ENCODE results near the gene LHX1.

LHX1 gene

DNA sequence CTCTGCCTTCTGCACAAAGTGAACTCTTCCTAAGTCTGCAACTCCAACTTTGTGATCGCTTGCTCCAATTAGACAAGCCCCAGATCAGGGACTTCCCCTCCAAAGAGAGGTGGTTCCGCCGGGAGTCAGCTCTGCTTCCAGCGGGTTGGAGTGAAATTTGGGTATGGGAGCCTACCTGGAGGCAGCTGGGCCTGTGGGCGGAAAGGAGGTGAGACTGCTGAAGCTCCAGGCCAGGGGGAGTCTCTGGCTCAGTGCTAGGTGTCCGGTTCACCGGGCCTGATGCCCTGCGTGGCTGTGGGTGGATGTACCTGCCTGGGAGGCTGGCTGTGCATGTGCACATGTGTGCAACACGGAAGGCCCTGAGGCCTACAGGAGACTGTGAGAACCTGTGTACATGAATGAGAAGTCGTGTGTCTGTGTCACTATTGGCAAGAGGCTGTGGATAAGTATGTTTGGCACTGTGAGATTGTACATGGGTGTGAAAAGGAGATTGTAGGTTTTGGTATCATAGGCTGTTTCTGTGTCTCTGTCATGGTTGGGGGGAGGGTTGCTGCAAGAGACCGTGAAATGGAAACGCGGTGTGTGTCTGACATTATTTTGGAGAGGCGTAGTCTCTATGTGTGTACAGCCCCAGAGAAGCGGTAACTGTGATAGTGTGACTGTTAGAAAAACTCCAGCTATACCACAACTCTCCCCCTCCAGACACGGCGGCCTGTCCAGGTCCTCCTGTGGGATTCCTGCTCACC lies 4.2 kb downstream of the LHX1 start:
- ChIA-PET CTCF (no interaction called here), POLR2A (no interaction called here)
- no peak overlapping the region for H3K4me3 ChIP-seq (ENCODE audit: low read depth, low read length)
- DNase-seq (ENCODE audit: low read depth, low spot score): no peak
- TF ChIP-seq, protein P1, sequence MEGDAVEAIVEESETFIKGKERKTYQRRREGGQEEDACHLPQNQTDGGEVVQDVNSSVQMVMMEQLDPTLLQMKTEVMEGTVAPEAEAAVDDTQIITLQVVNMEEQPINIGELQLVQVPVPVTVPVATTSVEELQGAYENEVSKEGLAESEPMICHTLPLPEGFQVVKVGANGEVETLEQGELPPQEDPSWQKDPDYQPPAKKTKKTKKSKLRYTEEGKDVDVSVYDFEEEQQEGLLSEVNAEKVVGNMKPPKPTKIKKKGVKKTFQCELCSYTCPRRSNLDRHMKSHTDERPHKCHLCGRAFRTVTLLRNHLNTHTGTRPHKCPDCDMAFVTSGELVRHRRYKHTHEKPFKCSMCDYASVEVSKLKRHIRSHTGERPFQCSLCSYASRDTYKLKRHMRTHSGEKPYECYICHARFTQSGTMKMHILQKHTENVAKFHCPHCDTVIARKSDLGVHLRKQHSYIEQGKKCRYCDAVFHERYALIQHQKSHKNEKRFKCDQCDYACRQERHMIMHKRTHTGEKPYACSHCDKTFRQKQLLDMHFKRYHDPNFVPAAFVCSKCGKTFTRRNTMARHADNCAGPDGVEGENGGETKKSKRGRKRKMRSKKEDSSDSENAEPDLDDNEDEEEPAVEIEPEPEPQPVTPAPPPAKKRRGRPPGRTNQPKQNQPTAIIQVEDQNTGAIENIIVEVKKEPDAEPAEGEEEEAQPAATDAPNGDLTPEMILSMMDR (IDR thresholded peaks at IDR 0.05; ENCODE audit: insufficient read depth, low read length, missing control alignments): no peak

DNA sequence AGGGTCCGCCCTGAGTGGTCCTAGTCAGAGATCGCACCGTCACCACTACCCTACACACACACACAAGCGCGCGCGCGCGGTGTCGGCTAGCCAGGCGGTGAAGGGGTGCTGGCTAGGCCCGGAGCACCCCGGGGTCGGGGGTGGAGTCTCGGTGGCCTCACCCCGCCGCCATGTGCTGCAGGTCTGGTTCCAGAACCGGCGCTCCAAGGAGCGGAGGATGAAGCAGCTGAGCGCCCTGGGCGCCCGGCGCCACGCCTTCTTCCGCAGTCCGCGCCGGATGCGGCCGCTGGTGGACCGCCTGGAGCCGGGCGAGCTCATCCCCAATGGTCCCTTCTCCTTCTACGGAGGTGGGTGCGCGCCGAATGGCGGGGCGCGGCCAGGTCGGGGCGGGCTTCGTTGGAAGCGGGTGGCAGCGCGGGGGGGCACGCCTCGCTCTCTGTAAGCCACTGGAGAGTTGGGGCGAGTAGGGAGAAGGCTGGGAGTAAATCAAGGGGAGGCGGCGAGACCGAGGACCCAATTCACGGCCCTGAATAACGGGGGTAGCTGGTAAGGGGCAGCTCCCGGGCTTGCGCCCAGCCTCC lies 4.8 kb downstream of the LHX1 start:
- TF ChIP-seq, protein P1 (IDR thresholded peaks at IDR 0.05; ENCODE audit: insufficient read depth, low read length, missing control alignments): no peak
- CTCF ChIA-PET: no interaction called here
- POLR2A ChIA-PET: no interaction called here
- no peak for DNase-seq (ENCODE audit: low read depth, low spot score)
- no peak overlapping the region for H3K4me3 ChIP-seq (ENCODE audit: low read depth, low read length)

DNA sequence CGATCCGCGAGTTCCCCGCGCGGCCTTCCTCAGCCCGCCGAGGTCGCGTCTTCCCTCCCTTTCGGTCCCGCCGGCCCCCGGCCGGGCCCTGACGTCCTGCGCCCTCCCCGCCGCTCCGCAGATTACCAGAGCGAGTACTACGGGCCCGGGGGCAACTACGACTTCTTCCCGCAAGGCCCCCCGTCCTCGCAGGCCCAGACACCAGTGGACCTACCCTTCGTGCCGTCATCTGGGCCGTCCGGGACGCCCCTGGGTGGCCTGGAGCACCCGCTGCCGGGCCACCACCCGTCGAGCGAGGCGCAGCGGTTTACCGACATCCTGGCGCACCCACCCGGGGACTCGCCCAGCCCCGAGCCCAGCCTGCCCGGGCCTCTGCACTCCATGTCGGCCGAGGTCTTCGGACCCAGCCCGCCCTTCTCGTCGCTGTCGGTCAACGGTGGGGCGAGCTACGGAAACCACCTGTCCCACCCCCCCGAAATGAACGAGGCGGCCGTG lies 5.4 kb downstream of the LHX1 start:
- POLR2A ChIA-PET: no interaction called here
- DNase-seq (ENCODE audit: low read depth, low spot score): no peak

DNA sequence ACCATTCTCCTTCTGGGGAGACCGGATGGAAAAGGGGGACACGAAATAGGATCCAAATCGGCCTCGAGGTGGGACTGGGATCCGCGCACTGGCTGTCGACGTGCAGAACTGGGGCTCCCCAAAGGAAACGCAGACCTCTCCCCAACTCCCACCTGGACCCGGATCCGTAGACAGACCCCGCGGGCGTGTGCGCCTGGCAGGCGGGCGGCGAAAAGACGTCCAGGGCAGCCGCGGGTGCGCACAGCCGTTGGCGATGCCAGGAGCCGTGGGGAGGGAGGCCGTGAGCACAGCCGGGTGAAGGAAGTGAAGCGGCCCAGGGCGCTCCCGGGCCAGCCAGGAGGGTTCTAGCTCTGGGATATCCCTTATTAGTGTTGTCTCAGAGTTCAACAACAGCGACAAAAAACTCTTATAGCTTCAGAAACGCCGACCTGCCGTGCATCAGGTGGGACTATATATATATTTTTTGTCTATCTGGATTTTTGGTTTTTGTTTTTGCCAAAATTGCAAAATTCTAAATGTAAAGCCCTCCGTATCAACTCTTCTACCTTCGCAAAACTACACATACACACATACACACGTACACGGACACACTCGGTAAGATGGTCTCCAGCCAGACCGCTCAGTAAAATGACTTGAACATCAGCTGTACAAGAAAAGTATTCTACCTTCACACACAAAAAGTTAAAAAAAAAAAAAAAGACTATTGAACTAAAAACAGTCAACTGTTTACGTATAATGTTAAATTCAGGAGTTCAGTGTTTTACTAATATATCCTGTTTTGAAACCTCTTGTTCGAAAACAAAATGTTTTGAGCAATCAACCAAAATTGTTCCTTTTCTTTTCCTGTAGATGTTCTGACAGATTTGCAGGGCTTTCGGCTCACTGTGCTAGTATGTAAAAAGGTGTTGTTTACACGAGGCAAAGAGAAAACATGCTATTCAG lies 6.2 kb downstream of the LHX1 start:
- ChIA-PET POLR2A (no interaction called here), CTCF (interaction anchor here (1.4 kb wide), 1 partner anchor 341 kb away, joined by 4 read pairs; no protein-coding TSS in a partner anchor)
- no peak overlapping the region for H3K4me3 ChIP-seq (ENCODE audit: low read depth, low read length)
- no peak for DNase-seq (ENCODE audit: low read depth, low spot score)
- TF ChIP-seq, protein P1 (IDR thresholded peaks at IDR 0.05; ENCODE audit: insufficient read depth, low read length, missing control alignments): no peak

More for the DNA sequence above, 5.4 kb downstream of the LHX1 start:
- TF ChIP-seq, protein P1 (IDR thresholded peaks at IDR 0.05; ENCODE audit: insufficient read depth, low read length, missing control alignments): no peak
- H3K4me3 ChIP-seq (ENCODE audit: low read depth, low read length): no peak overlapping the region
- CTCF ChIA-PET: no interaction called here

DNA sequence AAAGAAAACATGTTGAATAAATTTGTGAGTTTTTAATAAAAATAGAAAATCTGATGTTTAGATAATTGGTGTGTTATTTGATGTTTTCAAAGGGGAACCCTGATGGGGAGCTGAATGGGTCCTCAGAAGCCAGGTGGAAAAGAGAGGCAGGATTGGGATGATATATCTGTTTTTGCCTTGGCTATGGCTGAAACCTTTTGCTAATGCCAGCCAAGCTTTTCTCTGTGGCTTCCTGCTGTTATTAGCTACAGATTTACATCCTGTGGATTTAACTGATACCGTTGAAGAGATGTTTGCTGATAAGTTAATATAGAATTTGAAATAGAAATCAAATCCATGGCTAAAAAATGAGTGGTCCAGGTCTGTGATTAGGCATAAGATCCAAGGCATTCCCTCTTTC lies 7.3 kb downstream of the LHX1 start:
- ChIA-PET CTCF (interaction anchor here (1.0 to 1.4 kb wide), 2 partner anchors 103 to 342 kb away, joined by 3 to 4 read pairs; no protein-coding TSS in a partner anchor), POLR2A (no interaction called here)
- no peak overlapping the region for H3K4me3 ChIP-seq (ENCODE audit: low read depth, low read length)
- TF ChIP-seq, protein P1 (IDR thresholded peaks at IDR 0.05; ENCODE audit: insufficient read depth, low read length, missing control alignments): no peak
- DNase-seq (ENCODE audit: low read depth, low spot score): no peak
